Sciatic nerve (tissue), 2 donors: Measurements from ENCODE around the gene FGFBP1. TPM values are rescaled to one million over a fixed set of nuclear protein-coding genes. Genes with fewer than 3 reads are reported as not detected.

Source experiments
- ATAC-seq: fragments of 200-7000 bp; cut with Tn5 transposase; one replicate; pipeline ENCODE4 v1.9.1; 2020; ENCODE audit warnings: mild to moderate bottlenecking, moderate library complexity
- DNase-seq: peaks from one replicate; pipeline ENCODE4 v3.0.0-alpha.2; 2020; ENCODE audit warnings: low spot score
- intact Hi-C: fragments of 100-400 bp; cut with DNase I; formaldehyde crosslinking; loops from one replicate; pipeline ENCODE4 v1.14.2; 2022
- total RNA-seq: library from RNA; stranded (reverse); fragmentation: NEBNext Ultra II Directional; extraction: Animal tissue kit (Norgen Biotek cat#: 25700); gene quantifications from one replicate; pipeline ENCODE4 v1.2.1, GENCODE V29; 2021
- donor health status: DM: no; HTN: no; CAD: no.
- donor health status: DM: no; HTN: no; CAD: no.

FGFBP1 gene
- total RNA-seq, 1 donor from 2014 or later = not detected

- DNase-seq = no peak
- intact Hi-C loops = no loop called here
- ATAC-seq = peak; percentile 59
Observed at GRCh38 chr4:15893962-15894361, 44.6 kb downstream of the FGFBP1 start.

GRCh38 chr4:15891312-15891711 is 47.2 kb downstream of the FGFBP1 start:
- DNase-seq = no peak
- ATAC-seq = peak; percentile 20
- intact Hi-C loops = no loop called here

GRCh38 chr4:15890246-15890829 is 48.2 kb downstream of the FGFBP1 start:
- intact Hi-C loops = no loop called here
- DNase-seq = no peak
- ATAC-seq = no peak

- no peak for DNase-seq
- intact Hi-C loops = no loop called here
- no peak for ATAC-seq
Observed at GRCh38 chr4:15888515-15888914, 50.0 kb downstream of the FGFBP1 start.

Other genes starting within 250 kb of the FGFBP1 start
- gene BST1, start 235.7 kb downstream of the FGFBP1 start, total RNA-seq = 9.1 TPM
- 3.4 TPM for gene CD38, start 160.4 kb downstream of the FGFBP1 start, total RNA-seq
- gene FGFBP2, start 24.4 kb upstream of the FGFBP1 start, total RNA-seq = 129 TPM
- 0.40 TPM for gene PROM1, start 145.3 kb upstream of the FGFBP1 start, total RNA-seq